UCSD-AML1 (cell line): ENCODE results near the gene TFDP2.
"Not testable (repeated sequence)": the region's sequence is repeated elsewhere in the genome, so short reads cannot be mapped to it uniquely, and the experiment has no call there.

Experiments used
- DNase-seq: peaks from one replicate; lab custom pipeline; 2025; ENCODE audit not compliant: unreplicated experiment; lab: John Stamatoyannopoulos, UW

TFDP2 gene

GRCh38 chr3:141933421-141934300 is 215.7 kb downstream of the TFDP2 start:
- no peak for DNase-seq

- no peak for DNase-seq
Measured at GRCh38 chr3:141930801-141931200, 218.5 kb downstream of the TFDP2 start.

- DNase-seq, result no peak
Measured at GRCh38 chr3:141929341-141929995, 219.9 kb downstream of the TFDP2 start.

GRCh38 chr3:141928631-141929270 is 220.6 kb downstream of the TFDP2 start:
- DNase-seq, result no peak

- DNase-seq, result no peak
Measured at GRCh38 chr3:141926929-141927328, 222.4 kb downstream of the TFDP2 start.

GRCh38 chr3:141925677-141926076 is 223.7 kb downstream of the TFDP2 start:
- DNase-seq, result not testable (repeated sequence)

- no peak for DNase-seq
Measured at GRCh38 chr3:141921316-141921715, 228.0 kb downstream of the TFDP2 start.

GRCh38 chr3:141920701-141921100 is 228.6 kb downstream of the TFDP2 start:
- DNase-seq, result no peak

- no peak for DNase-seq
Measured at GRCh38 chr3:141915766-141916165, 233.6 kb downstream of the TFDP2 start.

- no peak for DNase-seq
Measured at GRCh38 chr3:141915016-141915415, 234.3 kb downstream of the TFDP2 start.

- no peak for DNase-seq
Measured at GRCh38 chr3:141914311-141914710, 235.0 kb downstream of the TFDP2 start.

GRCh38 chr3:141913150-141913811 is 236.1 kb downstream of the TFDP2 start:
- DNase-seq, result no peak

GRCh38 chr3:141909986-141910385 is 239.4 kb downstream of the TFDP2 start:
- not testable (repeated sequence) for DNase-seq

- no peak for DNase-seq
Measured at GRCh38 chr3:141909408-141909807, 239.9 kb downstream of the TFDP2 start.

- no peak for DNase-seq
Measured at GRCh38 chr3:141905129-141905528, 244.2 kb downstream of the TFDP2 start.

GRCh38 chr3:141904203-141904602 is 245.1 kb downstream of the TFDP2 start:
- no peak for DNase-seq

GRCh38 chr3:141901914-141902313 is 247.4 kb downstream of the TFDP2 start:
- no peak for DNase-seq

- no peak for DNase-seq
Measured at GRCh38 chr3:141900343-141900742, 249.0 kb downstream of the TFDP2 start.

- DNase-seq, result no peak
Measured at GRCh38 chr3:141898908-141899307, 250.4 kb downstream of the TFDP2 start.

- no peak for DNase-seq
Measured at GRCh38 chr3:141895731-141896130, 253.6 kb downstream of the TFDP2 start.

- no peak for DNase-seq
Measured at GRCh38 chr3:141894524-141895176, 254.7 kb downstream of the TFDP2 start.
